HG03175 (cell line): ENCODE measurements around the gene AQP12B.
"Not testable (repeated sequence)": the region's sequence is repeated elsewhere in the genome, so short reads cannot be mapped to it uniquely, and the experiment has no call there.

Source experiments
- ATAC-seq: cut with Tn5 transposase; IDR thresholded peaks from one replicate; pipeline ENCODE4 v1.9.1; 2021; ENCODE audit warnings: mild to moderate bottlenecking, moderate library complexity; ENCODE audit not compliant: unreplicated experiment

AQP12B gene

GRCh38 chr2:240685771-240686371 lies 3.2 kb upstream of the AQP12B start:
- no peak for ATAC-seq

GRCh38 chr2:240683980-240684728 lies 1.5 kb upstream of the AQP12B start:
- not testable (repeated sequence) for ATAC-seq

- ATAC-seq = not testable (repeated sequence)
These were observed 769 bp upstream of the AQP12B start for GRCh38 chr2:240683329-240683979.

GRCh38 chr2:240680185-240680584 lies 2.5 kb downstream of the AQP12B start:
- not testable (repeated sequence) for ATAC-seq

GRCh38 chr2:240678909-240679308 lies 3.8 kb downstream of the AQP12B start:
- not testable (repeated sequence) for ATAC-seq

- ATAC-seq = not testable (repeated sequence)
These were observed 4.6 kb downstream of the AQP12B start for GRCh38 chr2:240678043-240678442.

GRCh38 chr2:240675345-240675744 lies 7.3 kb downstream of the AQP12B start:
- not testable (repeated sequence) for ATAC-seq

GRCh38 chr2:240674461-240675184 lies 8.1 kb downstream of the AQP12B start:
- ATAC-seq = not testable (repeated sequence)

- no peak for ATAC-seq
These were observed 9.9 kb downstream of the AQP12B start for GRCh38 chr2:240672701-240673190.

- no peak for ATAC-seq
These were observed 10.5 kb downstream of the AQP12B start for GRCh38 chr2:240672076-240672700.

- no peak for ATAC-seq
These were observed 11.7 kb downstream of the AQP12B start for GRCh38 chr2:240670950-240671349.

- ATAC-seq = no peak
These were observed 12.3 kb downstream of the AQP12B start for GRCh38 chr2:240670402-240670801.

- no peak for ATAC-seq
These were observed 18.1 kb downstream of the AQP12B start for GRCh38 chr2:240664622-240665021.

GRCh38 chr2:240663546-240664190 lies 19.0 kb downstream of the AQP12B start:
- no peak for ATAC-seq

GRCh38 chr2:240662681-240663080 lies 20.0 kb downstream of the AQP12B start:
- ATAC-seq = no peak

- not testable (repeated sequence) for ATAC-seq
These were observed 22.8 kb downstream of the AQP12B start for GRCh38 chr2:240659883-240660282.

- peak; percentile 64 for ATAC-seq
These were observed 26.5 kb downstream of the AQP12B start for GRCh38 chr2:240655931-240656886.

GRCh38 chr2:240651185-240651584 lies 31.5 kb downstream of the AQP12B start:
- no peak for ATAC-seq
